Inflammatory macrophage (primary cell): ENCODE measurements around the gene TOR3A.

Source experiments
- DNase-seq, 2 donors: peaks; one replicate each; pipeline ENCODE4 v3.0.0-alpha.2; 2020 to 2022

The TOR3A gene

GRCh38 chr1:179077396-179077795, 4.5 kb upstream of the TOR3A start:
- DNase-seq = no peak

- DNase-seq = peak; percentile 78 to 86
Observed at GRCh38 chr1:179079113-179079761, 2.6 kb upstream of the TOR3A start.

GRCh38 chr1:179080866-179081686, 794 bp upstream of the TOR3A start:
- DNase-seq = peak; percentile 82 to 91

- DNase-seq = peak in 1 of 2 donors; percentile 17
Observed at GRCh38 chr1:179082333-179082998, 596 bp downstream of the TOR3A start.

GRCh38 chr1:179082999-179083335, 1.1 kb downstream of the TOR3A start:
- peak; percentile 24 to 46 for DNase-seq

- no peak for DNase-seq
Observed at GRCh38 chr1:179083533-179083932, 1.7 kb downstream of the TOR3A start.

- no peak for DNase-seq
Observed at GRCh38 chr1:179087665-179088064, 5.8 kb downstream of the TOR3A start.

GRCh38 chr1:179089827-179090482, 8.1 kb downstream of the TOR3A start:
- DNase-seq = no peak

GRCh38 chr1:179090522-179090921, 8.7 kb downstream of the TOR3A start:
- DNase-seq = no peak

- DNase-seq = no peak
Observed at GRCh38 chr1:179090923-179091322, 9.1 kb downstream of the TOR3A start.

- DNase-seq = peak; percentile 46 to 58
Observed at GRCh38 chr1:179091691-179092165, 9.9 kb downstream of the TOR3A start.

GRCh38 chr1:179092896-179093461, 11.1 kb downstream of the TOR3A start:
- DNase-seq = no peak

GRCh38 chr1:179094818-179095217, 12.9 kb downstream of the TOR3A start:
- no peak for DNase-seq

- no peak for DNase-seq
Observed at GRCh38 chr1:179095377-179095776, 13.5 kb downstream of the TOR3A start.

GRCh38 chr1:179095924-179096323, 14.1 kb downstream of the TOR3A start:
- no peak for DNase-seq

GRCh38 chr1:179099891-179100290, 18.0 kb downstream of the TOR3A start:
- DNase-seq = no peak

GRCh38 chr1:179101566-179101965, 19.7 kb downstream of the TOR3A start:
- no peak for DNase-seq

- no peak for DNase-seq
Observed at GRCh38 chr1:179103999-179104398, 22.1 kb downstream of the TOR3A start.

GRCh38 chr1:179104611-179105250, 22.9 kb downstream of the TOR3A start:
- DNase-seq = no peak

GRCh38 chr1:179105393-179105792, 23.5 kb downstream of the TOR3A start:
- no peak for DNase-seq

- DNase-seq = no peak
Observed at GRCh38 chr1:179107706-179108629, 26.1 kb downstream of the TOR3A start.
